Stimulated activated naive B cell treated with anti-CD40 and anti-IgM and Interleukin-4, amounts not matched to agents 10 μg/mL and 1 μg/mL and 100 μg/mL, for 72 hours (primary cell): ENCODE results near the gene ARHGEF11.
A peak's percentile ranks its signal among the peaks of the same experiment; 100 is the strongest.

Experiments
- ATAC-seq, 2 donors: fragments of 150-1000 bp; cut with Tn5 transposase; replicated peaks; 2 replicates each; pipeline ENCODE4 v1.10.0; 2021; ENCODE audit warnings: moderate library complexity in 1 of 2
- DNase-seq: peaks from one replicate; pipeline ENCODE4 v3.0.0; 2021
- H3K27ac Mint-ChIP-seq: one replicate; pipeline ENCODE4 v1.8.0; 2022; ENCODE audit warnings: mild to moderate bottlenecking, mixed read lengths
- H3K27me3 Mint-ChIP-seq, 2 donors: one replicate each; pipeline ENCODE4 v1.8.0; 2022; ENCODE audit warnings: mixed read lengths in 2 of 2
- H3K36me3 Mint-ChIP-seq, 2 donors: one replicate each; pipeline ENCODE4 v1.8.0; 2022; ENCODE audit warnings: mixed read lengths in 2 of 2, mild to moderate bottlenecking in 1 of 2
- H3K4me1 Mint-ChIP-seq, 2 donors: one replicate each; pipeline ENCODE4 v1.8.0; 2022; ENCODE audit warnings: mixed read lengths in 2 of 2, mild to moderate bottlenecking in 1 of 2
- H3K4me3 Mint-ChIP-seq, 2 donors: one replicate each; pipeline ENCODE4 v1.8.0; 2022; ENCODE audit warnings: mild to moderate bottlenecking in 2 of 2, mixed read lengths in 2 of 2, moderate library complexity in 1 of 2
- H3K9me3 Mint-ChIP-seq, 2 donors: one replicate each; pipeline ENCODE4 v1.8.0; 2022; ENCODE audit warnings: mixed read lengths in 2 of 2, mild to moderate bottlenecking in 1 of 2

Gene ARHGEF11

GRCh38 chr1:156906206-156906906 lies 139.2 kb downstream of the ARHGEF11 start:
- H3K36me3 Mint-ChIP-seq: no peaks in the 10 kb centered on the region
- peaks cover 0 to 7% of the 10 kb centered on the region in 2 donors for H3K4me1 Mint-ChIP-seq
- no peak overlapping the region for H3K4me3 Mint-ChIP-seq
- no peak overlapping the region for H3K27ac Mint-ChIP-seq
- H3K9me3 Mint-ChIP-seq: no peaks in the 10 kb centered on the region
- H3K27me3 Mint-ChIP-seq: peaks cover 40 to 47% of the 10 kb centered on the region in 2 donors
- ATAC-seq (no peak), DNase-seq (no peak)

- Mint-ChIP-seq H3K4me3 (no peak overlapping the region), H3K9me3 (no peaks in the 10 kb centered on the region), H3K4me1 (peaks cover 0 to 7% of the 10 kb centered on the region in 2 donors), H3K36me3 (no peaks in the 10 kb centered on the region), H3K27me3 (peaks cover 44 to 53% of the 10 kb centered on the region in 2 donors), H3K27ac (no peak overlapping the region)
- no peak for ATAC-seq
- no peak for DNase-seq
These were observed 139.9 kb downstream of the ARHGEF11 start for GRCh38 chr1:156905651-156906050.

DNA sequence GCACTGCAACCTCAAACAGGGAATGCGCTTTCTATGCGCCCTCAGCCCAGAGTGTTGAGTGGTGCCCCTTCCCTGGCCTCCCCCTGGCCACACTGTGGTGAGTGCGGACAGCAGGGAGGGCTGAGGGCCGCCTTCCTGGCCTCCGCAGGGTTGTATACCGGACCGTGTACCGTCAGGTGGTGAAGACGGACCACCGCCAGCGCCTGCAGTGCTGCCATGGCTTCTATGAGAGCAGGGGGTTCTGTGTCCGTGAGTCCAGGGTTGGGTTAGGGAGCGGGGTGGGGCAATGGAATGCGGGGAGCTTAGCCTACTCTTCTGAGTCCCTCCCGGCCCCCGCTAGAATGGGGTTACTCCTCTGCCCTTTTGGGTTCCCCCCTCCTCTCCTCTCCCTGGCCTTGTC lies 140.4 kb downstream of the ARHGEF11 start:
- no peak for DNase-seq
- Mint-ChIP-seq H3K9me3 (no peaks in the 10 kb centered on the region), H3K27me3 (peaks cover 40 to 51% of the 10 kb centered on the region in 2 donors), H3K27ac (no peak overlapping the region), H3K36me3 (no peaks in the 10 kb centered on the region), H3K4me1 (peaks cover 0 to 4% of the 10 kb centered on the region in 2 donors), H3K4me3 (no peak overlapping the region)
- no peak for ATAC-seq

GRCh38 chr1:156904187-156904959 lies 141.2 kb downstream of the ARHGEF11 start:
- Mint-ChIP-seq H3K27ac (no peak overlapping the region), H3K36me3 (no peaks in the 10 kb centered on the region), H3K9me3 (no peaks in the 10 kb centered on the region), H3K4me3 (no peak overlapping the region), H3K27me3 (peaks cover 40 to 57% of the 10 kb centered on the region in 2 donors), H3K4me1 (peaks cover 0 to 4% of the 10 kb centered on the region in 2 donors)
- DNase-seq: no peak
- no peak for ATAC-seq

- Mint-ChIP-seq H3K27ac (peak overlapping the region; percentile 15), H3K27me3 (peaks cover 44 to 60% of the 10 kb centered on the region in 2 donors), H3K4me3 (no peak overlapping the region), H3K9me3 (no peaks in the 10 kb centered on the region), H3K4me1 (peaks cover 0 to 4% of the 10 kb centered on the region in 2 donors), H3K36me3 (no peaks in the 10 kb centered on the region)
- DNase-seq: no peak
- ATAC-seq: no peak
These were observed 142.0 kb downstream of the ARHGEF11 start for GRCh38 chr1:156903328-156904091.

DNA sequence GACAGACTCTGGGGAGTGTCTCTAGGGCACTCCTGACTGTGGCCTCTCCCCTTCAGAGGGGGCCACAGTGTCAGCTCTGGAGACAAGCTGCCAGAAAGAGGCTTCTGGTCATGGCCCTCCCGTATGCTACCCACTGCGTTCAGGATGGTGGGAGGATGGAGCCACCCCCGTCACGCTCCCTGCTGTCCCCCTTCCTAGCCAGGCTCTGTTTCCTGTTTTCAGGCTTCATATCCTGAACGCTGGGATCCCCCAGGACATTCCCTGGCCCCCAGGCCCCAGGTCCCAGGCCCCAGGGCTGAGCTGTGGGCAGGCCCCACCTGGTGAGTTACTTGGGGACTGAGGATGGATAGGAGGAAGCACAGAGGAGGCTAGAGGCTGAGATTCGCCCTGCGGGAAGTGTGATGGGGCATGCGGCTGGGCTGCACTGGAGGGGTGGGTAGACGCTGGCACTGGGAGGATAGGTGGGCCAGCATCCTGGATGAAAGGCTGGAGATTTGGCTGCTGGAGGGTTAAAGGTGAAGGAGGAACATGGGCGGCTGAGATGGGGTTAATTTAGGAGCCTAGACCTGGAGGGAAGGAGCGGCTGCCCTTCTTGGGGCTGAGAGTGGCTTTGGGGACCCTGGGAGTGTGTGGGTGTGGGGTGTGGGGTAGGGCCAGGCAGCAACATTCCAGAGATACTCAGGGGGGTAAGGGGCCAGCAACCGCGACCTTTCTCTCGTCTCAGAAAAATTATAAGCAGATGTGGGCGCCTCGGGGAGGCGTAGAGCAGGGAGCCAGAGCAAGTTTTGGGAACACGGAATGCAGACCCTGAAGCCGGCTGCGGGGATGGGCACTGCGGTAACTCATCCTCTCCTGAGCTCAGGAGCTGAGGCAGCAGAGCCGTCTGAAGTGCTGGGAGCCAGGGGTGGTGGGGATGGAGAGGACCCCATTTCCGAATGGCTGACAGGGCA lies 143.3 kb downstream of the ARHGEF11 start:
- H3K4me3 Mint-ChIP-seq: no peak overlapping the region
- no peak for ATAC-seq
- no peak for DNase-seq
- peaks cover 0 to 4% of the 10 kb centered on the region in 2 donors for H3K4me1 Mint-ChIP-seq
- H3K36me3 Mint-ChIP-seq: no peaks in the 10 kb centered on the region
- peaks cover 53 to 69% of the 10 kb centered on the region in 2 donors for H3K27me3 Mint-ChIP-seq
- H3K27ac Mint-ChIP-seq: no peak overlapping the region
- no peaks in the 10 kb centered on the region for H3K9me3 Mint-ChIP-seq

- H3K27ac Mint-ChIP-seq: no peak overlapping the region
- DNase-seq (no peak), ATAC-seq (no peak)
- peaks cover 52 to 69% of the 10 kb centered on the region in 2 donors for H3K27me3 Mint-ChIP-seq
- H3K9me3 Mint-ChIP-seq: no peaks in the 10 kb centered on the region
- H3K4me3 Mint-ChIP-seq: no peak overlapping the region
- H3K36me3 Mint-ChIP-seq: no peaks in the 10 kb centered on the region
- H3K4me1 Mint-ChIP-seq: no peaks in the 10 kb centered on the region
These were observed 144.0 kb downstream of the ARHGEF11 start for GRCh38 chr1:156901590-156901900.

DNA sequence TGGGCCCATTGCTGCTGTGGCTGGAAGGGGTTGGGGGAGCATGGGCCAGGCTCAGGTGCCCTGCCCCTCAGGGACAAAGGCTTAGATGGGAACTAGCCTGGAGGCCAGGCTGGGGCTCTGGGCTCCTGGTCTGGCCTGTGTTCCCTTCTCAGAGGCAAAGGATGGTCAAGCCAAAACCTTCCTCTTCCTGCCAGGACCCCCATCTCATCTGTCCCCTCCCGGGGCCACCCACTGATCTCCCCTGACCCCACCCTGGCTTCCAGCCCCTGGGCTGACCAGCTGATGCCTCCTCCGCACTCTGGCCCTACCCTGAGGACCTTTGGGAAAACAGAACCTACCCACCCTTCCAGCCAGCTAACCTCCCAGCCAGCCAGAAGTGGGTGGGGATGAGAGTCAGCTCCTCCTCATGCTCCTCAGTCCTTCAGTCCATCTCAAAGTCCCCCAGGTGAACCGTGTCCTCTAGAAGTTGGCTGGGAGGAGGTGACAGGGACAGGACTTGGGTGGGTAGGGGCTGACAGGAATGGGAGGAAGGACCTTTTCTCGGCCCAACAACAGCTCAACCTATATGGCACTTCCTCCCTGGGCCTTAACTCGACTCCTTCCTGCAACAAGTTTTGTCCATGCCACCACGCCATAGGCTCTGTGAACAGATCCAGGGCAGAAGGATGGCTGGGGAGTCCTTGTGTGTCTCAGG lies 144.5 kb downstream of the ARHGEF11 start:
- H3K4me3 Mint-ChIP-seq: no peak overlapping the region

GRCh38 chr1:156899956-156900718 lies 145.4 kb downstream of the ARHGEF11 start:
- Mint-ChIP-seq H3K27me3 (peaks cover 51 to 72% of the 10 kb centered on the region in 2 donors), H3K4me3 (no peak overlapping the region), H3K9me3 (no peaks in the 10 kb centered on the region), H3K27ac (no peak overlapping the region), H3K4me1 (no peaks in the 10 kb centered on the region), H3K36me3 (no peaks in the 10 kb centered on the region)
- no peak for DNase-seq
- no peak for ATAC-seq

More for the DNA sequence above, 144.5 kb downstream of the ARHGEF11 start:
- Mint-ChIP-seq H3K27me3 (peaks cover 52 to 71% of the 10 kb centered on the region in 2 donors), H3K27ac (no peak overlapping the region), H3K9me3 (no peaks in the 10 kb centered on the region), H3K4me1 (no peaks in the 10 kb centered on the region), H3K36me3 (no peaks in the 10 kb centered on the region)
- DNase-seq (no peak), ATAC-seq (no peak)

- no peak overlapping the region for H3K4me3 Mint-ChIP-seq
- no peak overlapping the region for H3K27ac Mint-ChIP-seq
- peaks cover 57 to 82% of the 10 kb centered on the region in 2 donors for H3K27me3 Mint-ChIP-seq
- H3K4me1 Mint-ChIP-seq: no peaks in the 10 kb centered on the region
- H3K36me3 Mint-ChIP-seq: no peaks in the 10 kb centered on the region
- H3K9me3 Mint-ChIP-seq: no peaks in the 10 kb centered on the region
- DNase-seq (no peak), ATAC-seq (no peak)
These were observed 146.4 kb downstream of the ARHGEF11 start for GRCh38 chr1:156898971-156899664.

DNA sequence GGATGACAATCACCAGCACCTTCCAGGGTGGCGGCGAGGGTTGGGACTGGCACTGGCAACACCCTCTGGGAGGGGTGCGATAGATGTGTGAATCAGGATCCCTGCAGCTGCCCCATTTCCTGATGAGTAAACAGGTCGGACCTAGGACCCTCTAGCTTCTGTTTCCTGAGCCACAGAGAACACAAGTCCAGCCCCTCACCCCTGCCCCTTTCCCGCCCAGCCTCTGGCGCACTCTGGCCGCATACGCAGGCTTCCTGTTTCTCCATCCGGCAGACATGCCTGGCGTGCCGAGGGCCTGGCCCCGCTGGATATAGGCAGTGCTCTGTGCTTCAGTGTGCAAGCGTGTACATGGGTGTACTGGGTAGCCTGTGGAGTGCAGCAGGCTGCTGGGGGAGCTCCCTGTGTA lies 147.4 kb downstream of the ARHGEF11 start:
- DNase-seq (no peak), ATAC-seq (no peak)
- H3K4me1 Mint-ChIP-seq: peaks cover 0 to under 1% of the 10 kb centered on the region in 2 donors
- no peaks in the 10 kb centered on the region for H3K9me3 Mint-ChIP-seq
- H3K4me3 Mint-ChIP-seq: no peak overlapping the region
- H3K27me3 Mint-ChIP-seq: peaks cover 57 to 81% of the 10 kb centered on the region in 2 donors
- no peak overlapping the region for H3K27ac Mint-ChIP-seq
- no peaks in the 10 kb centered on the region for H3K36me3 Mint-ChIP-seq

GRCh38 chr1:156897078-156897825 lies 148.3 kb downstream of the ARHGEF11 start:
- DNase-seq (no peak), ATAC-seq (no peak)
- no peak overlapping the region for H3K27ac Mint-ChIP-seq
- H3K36me3 Mint-ChIP-seq: no peaks in the 10 kb centered on the region
- H3K4me3 Mint-ChIP-seq: no peak overlapping the region
- no peaks in the 10 kb centered on the region for H3K9me3 Mint-ChIP-seq
- peaks cover 0 to 8% of the 10 kb centered on the region in 2 donors for H3K4me1 Mint-ChIP-seq
- H3K27me3 Mint-ChIP-seq: peaks cover 54 to 84% of the 10 kb centered on the region in 2 donors
